ENCODE data around the gene NKAIN4. TPM values are rescaled to one million over a fixed set of nuclear protein-coding genes. Genes with fewer than 3 reads are reported as not detected.

NKAIN4 gene
- total and polyA plus RNA-seq, 4 donors = 0.05 TPM; not detected in 3

GRCh38 chr20:63296531-63297299 lies 42.5 kb upstream of the NKAIN4 start (continued):
- no peak for TF ChIP-seq CTCF (IDR thresholded peaks at IDR 0.05; ENCODE audit: low read depth, low read length, missing input control)
- TF ChIP-seq GABPA (IDR thresholded peaks at IDR 0.05 in 1 of 2, conservative IDR thresholded peaks at IDR 0.05 in 1 of 2) = no peak
- TF ChIP-seq HNF4G (IDR thresholded peaks at IDR 0.05) = no peak
- no peak for TF ChIP-seq JUND (IDR thresholded peaks at IDR 0.05)
- no peak for TF ChIP-seq SP1 (IDR thresholded peaks at IDR 0.05)

- peaks cover 3 to 4% (median 4%) of the 10 kb centered on the region in 4 donors for H3K4me1 ChIP-seq (ENCODE audit: control insufficient read depth in 4 of 4, insufficient read depth in 4 of 4, low read length in 3 of 4)
- no peaks in the 10 kb centered on the region for H3K36me3 ChIP-seq (ENCODE audit: control insufficient read depth in 4 of 4, insufficient read depth in 3 of 4, low read depth in 1 of 4, low read length in 3 of 4)
- H3K9ac ChIP-seq (ENCODE audit: low read depth in 1 of 2, low read length in 2 of 2) = no peak overlapping the region
- H3K27me3 ChIP-seq (ENCODE audit: control insufficient read depth in 4 of 4, insufficient read depth in 4 of 4, low read length in 3 of 4) = peaks cover 0 to 14% (median 4%) of the 10 kb centered on the region in 4 donors
- no peaks in the 10 kb centered on the region for H3K9me3 ChIP-seq (ENCODE audit: control insufficient read depth in 4 of 4, low read length in 3 of 4)
- no peak overlapping the region for H3K27ac ChIP-seq (ENCODE audit: low read depth in 1 of 2, low read length in 2 of 2)
- WGBS = 30% methylated on average over 20 of the region's 20 CpGs
- no peak overlapping the region for H3K4me3 ChIP-seq (ENCODE audit: low read depth in 1 of 3, low read length in 3 of 3)
- no peak for TF ChIP-seq RXRA (IDR thresholded peaks at IDR 0.05)
- no peak for TF ChIP-seq CTCF (IDR thresholded peaks at IDR 0.05; ENCODE audit: low read depth, low read length, missing input control)
- TF ChIP-seq REST (IDR thresholded peaks at IDR 0.05) = no peak
- no peak for TF ChIP-seq YY1 (IDR thresholded peaks at IDR 0.05)
- TF ChIP-seq ATF3 (IDR thresholded peaks at IDR 0.05) = no peak
- TF ChIP-seq SP1 (IDR thresholded peaks at IDR 0.05) = no peak
- no peak for TF ChIP-seq FOXA2 (IDR thresholded peaks at IDR 0.05)
- DNase-seq (ENCODE audit: low spot score) = no peak
These were observed 41.6 kb upstream of the NKAIN4 start for GRCh38 chr20:63295846-63296245.

GRCh38 chr20:63295422-63295821 lies 41.2 kb upstream of the NKAIN4 start:
- Histone ChIP-seq H3K9me3 (ENCODE audit: control insufficient read depth in 4 of 4, low read length in 3 of 4) (no peaks in the 10 kb centered on the region), H3K4me1 (ENCODE audit: control insufficient read depth in 4 of 4, insufficient read depth in 4 of 4, low read length in 3 of 4) (peaks cover 4 to 5% (median 5%) of the 10 kb centered on the region in 4 donors), H3K27me3 (ENCODE audit: control insufficient read depth in 4 of 4, insufficient read depth in 4 of 4, low read length in 3 of 4) (peaks cover 0 to 14% (median 4%) of the 10 kb centered on the region in 4 donors), H3K36me3 (ENCODE audit: control insufficient read depth in 4 of 4, insufficient read depth in 3 of 4, low read depth in 1 of 4, low read length in 3 of 4) (no peaks in the 10 kb centered on the region), H3K4me3 (ENCODE audit: low read depth in 1 of 3, low read length in 3 of 3) (no peak overlapping the region), H3K9ac (ENCODE audit: low read depth in 1 of 2, low read length in 2 of 2) (no peak overlapping the region), H3K27ac (ENCODE audit: low read depth in 1 of 2, low read length in 2 of 2) (no peak overlapping the region)
- no peak for DNase-seq (ENCODE audit: low spot score)
- WGBS = 32% methylated on average over 17 of the region's 17 CpGs
- TF ChIP-seq SP1 (IDR thresholded peaks at IDR 0.05) (no peak), JUND (IDR thresholded peaks at IDR 0.05) (no peak), CTCF (IDR thresholded peaks at IDR 0.05; ENCODE audit: low read depth, low read length, missing input control) (no peak), HNF4G (IDR thresholded peaks at IDR 0.05) (no peak), RXRA (IDR thresholded peaks at IDR 0.05) (no peak), FOXA2 (IDR thresholded peaks at IDR 0.05) (no peak), ATF3 (IDR thresholded peaks at IDR 0.05) (no peak), MAX (IDR thresholded peaks at IDR 0.05) (no peak), REST (IDR thresholded peaks at IDR 0.05) (no peak)
